B cell (primary cell): ENCODE measurements around the gene DCLK1. TPM values are rescaled to one million over a fixed set of nuclear protein-coding genes. Genes with fewer than 3 reads are reported as not detected.

ENCODE experiments used
- ATAC-seq: fragments of 200-7000 bp; cut with Tn5 transposase; one replicate; pipeline ENCODE4 v1.10.0; 2021; ENCODE audit warnings: low read depth, mild to moderate bottlenecking, moderate number of reproducible peaks, moderate library complexity
- CTCF ChIA-PET: fragments of 350-600 bp; sonication (Branson Sonifier 250); formaldehyde crosslinking; loops from one replicate; lab custom pipeline; 2021; ENCODE audit warnings: antibody characterized with exemption, inconsistent platforms; lab: Charles Lee
- POLR2A ChIA-PET: fragments of 350-600 bp; sonication (Branson Sonifier 250); formaldehyde crosslinking; loops from one replicate; lab custom pipeline; 2021; ENCODE audit warnings: antibody characterized with exemption; lab: Charles Lee
- DNase-seq: peaks from one replicate; pipeline ENCODE4 v3.0.0; 2013
- H2AFZ ChIP-seq: 2 replicates; pipeline ENCODE4 v1.6.1; 2012; ENCODE audit warnings: mild to moderate bottlenecking, low read depth, low read length; ENCODE audit not compliant: insufficient read depth, poor library complexity, severe bottlenecking
- H3K27ac ChIP-seq, 2 donors: 1 replicate in 1 of 2; 2 replicates in 1 of 2; pipeline ENCODE4 v1.5.1; 2012 to 2013; ENCODE audit warnings: low read length in 2 of 2, mild to moderate bottlenecking in 2 of 2, moderate library complexity in 1 of 2
- H3K27me3 ChIP-seq, 4 experiments: fragments of 200-600 bp in 1 of 4; sonication (generic) in 1 of 4; replicated peaks in 1 of 4; 1 replicate in 2 of 4; 2 replicates in 2 of 4; pipeline versions ENCODE4 v1.6.1 to v1.7.0; 2013 to 2016; ENCODE audit warnings: low read length in 3 of 4, mild to moderate bottlenecking in 2 of 4, mixed read lengths in 1 of 4, moderate library complexity in 1 of 4; ENCODE audit not compliant: insufficient read depth in 4 of 4, control insufficient read depth in 3 of 4; ENCODE audit errors: control extremely low read depth in 1 of 4
- H3K36me3 ChIP-seq, 2 experiments: replicated peaks in 1 of 2; 1 replicate in 1 of 2; 2 replicates in 1 of 2; pipeline versions ENCODE4 v1.6.1 to v1.7.1; 2013; ENCODE audit warnings: low read length in 1 of 2; ENCODE audit not compliant: insufficient read depth in 2 of 2, control insufficient read depth in 1 of 2; ENCODE audit errors: control extremely low read depth in 1 of 2, extremely low read depth in 1 of 2
- H3K4me1 ChIP-seq, 2 donors: fragments of 200-600 bp in 1 of 2; sonication (generic) in 1 of 2; 1 replicate in 1 of 2; 2 replicates in 1 of 2; pipeline versions ENCODE4 v1.5.1 to v1.6.1; 2013 to 2017; ENCODE audit warnings: low read length in 2 of 2; ENCODE audit not compliant: control insufficient read depth in 2 of 2, insufficient read depth in 2 of 2
- H3K4me2 ChIP-seq: replicated peaks from 2 replicates; pipeline ENCODE3; 2012; ENCODE audit warnings: mild to moderate bottlenecking, low read depth, low read length; ENCODE audit not compliant: poor library complexity, severe bottlenecking
- H3K4me3 ChIP-seq, 5 experiments: fragments of 200-600 bp in 1 of 5; sonication (generic) in 1 of 5; 1 replicate in 3 of 5; 2 replicates in 2 of 5; pipeline versions ENCODE4 v1.5.1 to v1.7.0; 2011 to 2016; ENCODE audit warnings: low read length in 4 of 5, mild to moderate bottlenecking in 4 of 5, low read depth in 2 of 5, control low read depth in 1 of 5, moderate library complexity in 1 of 5; ENCODE audit not compliant: insufficient read depth in 1 of 5; ENCODE audit errors: control extremely low read depth in 1 of 5, extremely low read depth in 1 of 5
- H3K79me2 ChIP-seq: fragments of 200-600 bp; sonication (generic); one replicate; pipeline ENCODE4 v1.6.0; 2016; ENCODE audit warnings: low read length; ENCODE audit not compliant: control insufficient read depth, insufficient read depth
- H3K9ac ChIP-seq: fragments of 200-600 bp; sonication (generic); 2 replicates; pipeline ENCODE4 v1.6.1; 2017; ENCODE audit warnings: mild to moderate bottlenecking, low read length, moderate library complexity
- H3K9me3 ChIP-seq, 3 donors: one replicate each; pipeline versions ENCODE4 v1.6.1 to v1.7.1; 2013; ENCODE audit warnings: low read length in 2 of 3; ENCODE audit not compliant: control insufficient read depth in 2 of 3, insufficient read depth in 1 of 3; ENCODE audit errors: control extremely low read depth in 1 of 3
- H4K20me1 ChIP-seq: 2 replicates; pipeline ENCODE4 v1.6.0; 2012; ENCODE audit warnings: mild to moderate bottlenecking, low read length; ENCODE audit not compliant: insufficient read depth, control insufficient read depth, poor library complexity, severe bottlenecking
- H3K27ac Mint-ChIP-seq: one replicate; pipeline ENCODE4 v1.8.0; 2021; ENCODE audit warnings: mixed read lengths
- H3K27me3 Mint-ChIP-seq: one replicate; pipeline ENCODE4 v1.8.0; 2021; ENCODE audit warnings: mixed read lengths
- H3K4me1 Mint-ChIP-seq: one replicate; pipeline ENCODE4 v1.8.0; 2021; ENCODE audit warnings: mixed read lengths
- H3K4me3 Mint-ChIP-seq: one replicate; pipeline ENCODE4 v1.8.0; 2021; ENCODE audit warnings: mixed read lengths
- H3K9me3 Mint-ChIP-seq: one replicate; pipeline ENCODE4 v1.8.0; 2022; ENCODE audit warnings: mixed read lengths; ENCODE audit not compliant: insufficient read depth
- EZH2 ChIP-seq: IDR thresholded peaks from 2 replicates; pipeline ENCODE4 v1.6.1; 2012; ENCODE audit warnings: borderline replicate concordance, low read depth, mild to moderate bottlenecking, moderate library complexity, low read length; ENCODE audit not compliant: insufficient read depth, poor library complexity, severe bottlenecking
- WGBS: methylation state at CpG from one replicate; pipeline ENCODE4 v1.1.5; 2013; ENCODE audit warnings: missing lambda C conversion rate; ENCODE audit not compliant: insufficient coverage; 5-methylcytosine and 5-hydroxymethylcytosine counted together
- intact Hi-C: fragments of 100-400 bp; cut with micrococcal nuclease; formaldehyde crosslinking; loops from one replicate; pipeline ENCODE4 v1.10.0; 2022
- polyA plus RNA-seq: library from polyadenylated mRNA; depleted of rRNA; stranded (reverse); fragments of >200 nt; gene quantifications from 2 replicates; pipeline ENCODE4 v1.2.3, GENCODE V29; 2012
- total RNA-seq, 2 donors: library from RNA; stranded (reverse); fragments of 120-200 nt in 1 of 2; gene quantifications; 1 replicate in 1 of 2; 2 replicates in 1 of 2; pipeline versions ENCODE4 v1.2.3 to v1.2.4, GENCODE V29; 2013 to 2022
- TF ChIP-seq, protein P1 (sequence below): fragments of 200-600 bp; IDR thresholded peaks from one replicate; pipeline ENCODE4 v1.8.0; 2022; ENCODE audit warnings: antibody characterized with exemption, mild to moderate bottlenecking

The DCLK1 gene
- total and polyA plus RNA-seq, 2 donors (not counting 1 experiment from before 2014, with no cell fraction given): not detected

DNA sequence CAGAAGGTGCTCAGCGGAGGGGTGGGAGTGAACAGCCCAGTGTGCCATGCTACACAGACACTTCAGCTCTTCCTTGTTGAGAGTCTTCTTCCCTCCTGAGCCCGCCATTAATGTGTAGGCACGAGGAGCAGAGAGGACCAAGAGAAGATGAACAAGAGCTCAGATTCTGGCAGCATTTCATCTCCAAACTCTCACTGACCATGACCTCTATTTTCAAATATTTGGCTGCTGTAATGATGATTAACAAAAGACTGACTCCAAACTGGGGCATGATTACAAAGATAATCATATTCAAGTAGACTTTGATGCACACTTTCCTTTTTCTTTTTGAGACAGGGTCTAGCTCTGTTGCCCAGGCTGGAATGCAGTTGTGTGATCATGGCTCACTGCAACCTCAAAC lies 236.5 kb downstream of the DCLK1 start:
- no peaks in the 10 kb centered on the region for H3K27me3 ChIP-seq
- no peak overlapping the region for H3K9ac ChIP-seq
- H3K4me3 Mint-ChIP-seq: no peak overlapping the region
- no peaks in the 10 kb centered on the region for H3K79me2 ChIP-seq
- ChIA-PET CTCF (no interaction called here), POLR2A (no interaction called here)
- H3K27ac ChIP-seq: no peak overlapping the region
- H3K4me1 Mint-ChIP-seq: no peaks in the 10 kb centered on the region
- ATAC-seq (no peak), DNase-seq (no peak)
- H3K4me3 ChIP-seq: no peak overlapping the region
- no peaks in the 10 kb centered on the region for H3K27me3 Mint-ChIP-seq
- WGBS: 100% methylated on average over 1 of the region's 3 CpGs
- intact Hi-C loops: no loop called here
- TF ChIP-seq, protein P1, sequence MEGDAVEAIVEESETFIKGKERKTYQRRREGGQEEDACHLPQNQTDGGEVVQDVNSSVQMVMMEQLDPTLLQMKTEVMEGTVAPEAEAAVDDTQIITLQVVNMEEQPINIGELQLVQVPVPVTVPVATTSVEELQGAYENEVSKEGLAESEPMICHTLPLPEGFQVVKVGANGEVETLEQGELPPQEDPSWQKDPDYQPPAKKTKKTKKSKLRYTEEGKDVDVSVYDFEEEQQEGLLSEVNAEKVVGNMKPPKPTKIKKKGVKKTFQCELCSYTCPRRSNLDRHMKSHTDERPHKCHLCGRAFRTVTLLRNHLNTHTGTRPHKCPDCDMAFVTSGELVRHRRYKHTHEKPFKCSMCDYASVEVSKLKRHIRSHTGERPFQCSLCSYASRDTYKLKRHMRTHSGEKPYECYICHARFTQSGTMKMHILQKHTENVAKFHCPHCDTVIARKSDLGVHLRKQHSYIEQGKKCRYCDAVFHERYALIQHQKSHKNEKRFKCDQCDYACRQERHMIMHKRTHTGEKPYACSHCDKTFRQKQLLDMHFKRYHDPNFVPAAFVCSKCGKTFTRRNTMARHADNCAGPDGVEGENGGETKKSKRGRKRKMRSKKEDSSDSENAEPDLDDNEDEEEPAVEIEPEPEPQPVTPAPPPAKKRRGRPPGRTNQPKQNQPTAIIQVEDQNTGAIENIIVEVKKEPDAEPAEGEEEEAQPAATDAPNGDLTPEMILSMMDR: no peak
- no peak for TF ChIP-seq EZH2
- no peaks in the 10 kb centered on the region for H3K9me3 ChIP-seq
- no peaks in the 10 kb centered on the region for H4K20me1 ChIP-seq
- no peaks in the 10 kb centered on the region for H3K4me1 ChIP-seq
- H3K9me3 Mint-ChIP-seq: no peaks in the 10 kb centered on the region
- no peaks in the 10 kb centered on the region for H3K36me3 ChIP-seq
- H3K27ac Mint-ChIP-seq: no peak overlapping the region
- no peak overlapping the region for H2AFZ ChIP-seq
- H3K4me2 ChIP-seq: no peak overlapping the region

GRCh38 chr13:35892837-35893814 lies 238.1 kb downstream of the DCLK1 start:
- H3K36me3 ChIP-seq: no peaks in the 10 kb centered on the region
- no peaks in the 10 kb centered on the region for H3K4me1 ChIP-seq
- DNase-seq: no peak
- H3K4me1 Mint-ChIP-seq: no peaks in the 10 kb centered on the region
- H3K4me3 ChIP-seq: no peak overlapping the region
- no peaks in the 10 kb centered on the region for H4K20me1 ChIP-seq
- intact Hi-C loops: no loop called here
- ATAC-seq: no peak
- H3K27ac Mint-ChIP-seq: no peak overlapping the region
- POLR2A ChIA-PET: no interaction called here
- no peak overlapping the region for H3K9ac ChIP-seq
- no peaks in the 10 kb centered on the region for H3K27me3 ChIP-seq
- no peak overlapping the region for H3K4me3 Mint-ChIP-seq
- 60% methylated on average over 1 of the region's 6 CpGs for WGBS
- H2AFZ ChIP-seq: no peak overlapping the region
- H3K9me3 Mint-ChIP-seq: no peaks in the 10 kb centered on the region
- CTCF ChIA-PET: no interaction called here
- TF ChIP-seq, protein P1: no peak
- no peak for TF ChIP-seq EZH2
- no peak overlapping the region for H3K4me2 ChIP-seq
- H3K27ac ChIP-seq: no peak overlapping the region
- H3K79me2 ChIP-seq: no peaks in the 10 kb centered on the region
- H3K9me3 ChIP-seq: no peaks in the 10 kb centered on the region
- H3K27me3 Mint-ChIP-seq: no peaks in the 10 kb centered on the region
